HepG2 (cell line): ENCODE data around the gene LST1. TPM values are rescaled to one million over a fixed set of nuclear protein-coding genes. Genes with fewer than 3 reads are reported as not detected.

Experiments
- AGO2 ChIP-seq: fragments of 200-400 bp; formaldehyde crosslinking; optimal IDR thresholded peaks from 2 replicates; pipeline ENCODE3; 2017; ENCODE audit warnings: mild to moderate bottlenecking, low read depth, low read length, moderate library complexity
- ARNT2 ChIP-seq: sonication (generic); formaldehyde crosslinking; IDR thresholded peaks from 2 replicates; pipeline ENCODE4 v1.8.0; 2022; ENCODE audit warnings: mild to moderate bottlenecking, low read depth, missing genetic modification reagents, moderate library complexity
- CENPT ChIP-seq: sonication (generic); formaldehyde crosslinking; IDR thresholded peaks from 2 replicates; pipeline ENCODE4 v1.8.0; 2022; ENCODE audit warnings: low read depth, mild to moderate bottlenecking, moderate library complexity, missing genetic modification reagents
- ESRRA ChIP-seq: sonication (generic); formaldehyde crosslinking; IDR thresholded peaks from 2 replicates; pipeline ENCODE4 v1.5.1; 2020; ENCODE audit warnings: mild to moderate bottlenecking, low read depth, missing genetic modification reagents
- FOXA1 ChIP-seq, 2 experiments: fragments of 450-650 bp in 1 of 2; sonication (generic) in 1 of 2; formaldehyde crosslinking in 1 of 2; IDR thresholded peaks; 2 replicates each; pipeline versions ENCODE4 v1.4.0 to v1.6.1; 2016 to 2020; ENCODE audit warnings: missing genetic modification reagents in 1 of 2
- GPN1 ChIP-seq: sonication (generic); formaldehyde crosslinking; IDR thresholded peaks from 2 replicates; pipeline ENCODE4 v1.5.1; 2020; ENCODE audit warnings: missing genetic modification reagents, borderline replicate concordance
- HMGA1 ChIP-seq: sonication (generic); formaldehyde crosslinking; conservative IDR thresholded peaks from 2 replicates; pipeline ENCODE4 v1.4.0; 2020; ENCODE audit warnings: missing genetic modification reagents
- NFKB2 ChIP-seq: sonication (generic); formaldehyde crosslinking; IDR thresholded peaks from 2 replicates; pipeline ENCODE4 v1.4.0; 2020; ENCODE audit warnings: missing genetic modification reagents, borderline replicate concordance
- PHF8 ChIP-seq: sonication (generic); formaldehyde crosslinking; IDR thresholded peaks from 2 replicates; pipeline ENCODE4 v1.5.0; 2020; ENCODE audit warnings: missing genetic modification reagents
- PLRG1 ChIP-seq: fragments of 450-650 bp; conservative IDR thresholded peaks from 2 replicates; pipeline ENCODE4 v1.6.1; 2016
- SMYD3 ChIP-seq: sonication (generic); formaldehyde crosslinking; IDR thresholded peaks from 2 replicates; pipeline ENCODE4 v1.8.1; 2023; ENCODE audit warnings: mild to moderate bottlenecking, missing genetic modification reagents
- SNAPC2 ChIP-seq: sonication (generic); formaldehyde crosslinking; IDR thresholded peaks from 2 replicates; pipeline ENCODE4 v1.8.1; 2022; ENCODE audit warnings: mild to moderate bottlenecking, missing genetic modification reagents
- STAG1 ChIP-seq: sonication (generic); formaldehyde crosslinking; IDR thresholded peaks from 2 replicates; pipeline ENCODE4 v1.4.0; 2020; ENCODE audit warnings: missing genetic modification reagents
- ZNF232 ChIP-seq: sonication (generic); formaldehyde crosslinking; IDR thresholded peaks from 2 replicates; pipeline ENCODE4 v1.4.0; 2020; ENCODE audit warnings: missing genetic modification reagents, borderline replicate concordance
- ZNF34 ChIP-seq: sonication (generic); formaldehyde crosslinking; IDR thresholded peaks from 2 replicates; pipeline ENCODE4 v1.4.0; 2020; ENCODE audit warnings: mild to moderate bottlenecking, missing genetic modification reagents, borderline replicate concordance
- ZNF530 ChIP-seq: sonication (generic); formaldehyde crosslinking; IDR thresholded peaks from 2 replicates; pipeline ENCODE4 v1.5.0; 2020; ENCODE audit warnings: low read depth, mild to moderate bottlenecking, missing genetic modification reagents
- ZNF572 ChIP-seq: sonication (generic); formaldehyde crosslinking; IDR thresholded peaks from 2 replicates; pipeline ENCODE4 v1.5.1; 2020; ENCODE audit warnings: mild to moderate bottlenecking, missing genetic modification reagents
- ZNF629 ChIP-seq: sonication (generic); formaldehyde crosslinking; conservative IDR thresholded peaks from 2 replicates; pipeline ENCODE4 v1.5.0; 2020; ENCODE audit warnings: missing genetic modification reagents
- ZNF749 ChIP-seq: sonication (generic); formaldehyde crosslinking; IDR thresholded peaks from 2 replicates; pipeline ENCODE4 v1.8.0; 2022; ENCODE audit warnings: mild to moderate bottlenecking, missing genetic modification reagents, moderate library complexity, borderline replicate concordance
- ZNF776 ChIP-seq: sonication (generic); formaldehyde crosslinking; IDR thresholded peaks from 2 replicates; pipeline ENCODE4 v1.4.0; 2020; ENCODE audit warnings: mild to moderate bottlenecking, missing genetic modification reagents
- ZNF883 ChIP-seq: sonication (generic); formaldehyde crosslinking; IDR thresholded peaks from 2 replicates; pipeline ENCODE4 v1.5.1; 2020; ENCODE audit warnings: mild to moderate bottlenecking, missing genetic modification reagents; ENCODE audit errors: not compliant biosample characterization
- polyA plus RNA-seq, 8 experiments: library from polyadenylated mRNA; depleted of rRNA in 3 of 8; stranded (reverse) in 7 of 8; unstranded in 1 of 8; fragments of >200 nt; fragmentation: Illumina TruSeq in 4 of 8; extraction: Trizol in 4 of 8; gene quantifications; 2 replicates each; pipeline versions ENCODE4 v1.2.1 to v1.2.3, GENCODE V29; 2011 to 2016; ENCODE audit warnings: low read depth in 4 of 8, missing spikeins in 1 of 8, mixed read lengths in 1 of 8; ENCODE audit not compliant: insufficient read depth in 1 of 8
- total RNA-seq, 5 experiments: library from RNA; depleted of rRNA; stranded (reverse); fragments of >200 nt; fragmentation: Illumina TruSeq; extraction: Trizol; gene quantifications; 2 replicates each; pipeline ENCODE4 v1.2.3, GENCODE V29; 2016; ENCODE audit warnings: low read depth in 1 of 5
- TF ChIP-seq, protein P1 (sequence below): sonication (generic); formaldehyde crosslinking; IDR thresholded peaks from 2 replicates; pipeline ENCODE4 v1.4.0; 2020; ENCODE audit warnings: missing genetic modification reagents
- TF ChIP-seq, protein P2 (sequence below): sonication (generic); formaldehyde crosslinking; IDR thresholded peaks from 2 replicates; pipeline ENCODE4 v1.4.0; 2020; ENCODE audit warnings: missing genetic modification reagents
- TF ChIP-seq, protein P3 (sequence below): sonication (generic); formaldehyde crosslinking; IDR thresholded peaks from 2 replicates; pipeline ENCODE4 v1.5.1; 2020; ENCODE audit warnings: mild to moderate bottlenecking, moderate library complexity, missing genetic modification reagents

Gene LST1
- total and polyA plus RNA-seq, 2 of the 13 experiments (the other 11 are each of a cell fraction or from before 2014, with no cell fraction given) = not detected

DNA sequence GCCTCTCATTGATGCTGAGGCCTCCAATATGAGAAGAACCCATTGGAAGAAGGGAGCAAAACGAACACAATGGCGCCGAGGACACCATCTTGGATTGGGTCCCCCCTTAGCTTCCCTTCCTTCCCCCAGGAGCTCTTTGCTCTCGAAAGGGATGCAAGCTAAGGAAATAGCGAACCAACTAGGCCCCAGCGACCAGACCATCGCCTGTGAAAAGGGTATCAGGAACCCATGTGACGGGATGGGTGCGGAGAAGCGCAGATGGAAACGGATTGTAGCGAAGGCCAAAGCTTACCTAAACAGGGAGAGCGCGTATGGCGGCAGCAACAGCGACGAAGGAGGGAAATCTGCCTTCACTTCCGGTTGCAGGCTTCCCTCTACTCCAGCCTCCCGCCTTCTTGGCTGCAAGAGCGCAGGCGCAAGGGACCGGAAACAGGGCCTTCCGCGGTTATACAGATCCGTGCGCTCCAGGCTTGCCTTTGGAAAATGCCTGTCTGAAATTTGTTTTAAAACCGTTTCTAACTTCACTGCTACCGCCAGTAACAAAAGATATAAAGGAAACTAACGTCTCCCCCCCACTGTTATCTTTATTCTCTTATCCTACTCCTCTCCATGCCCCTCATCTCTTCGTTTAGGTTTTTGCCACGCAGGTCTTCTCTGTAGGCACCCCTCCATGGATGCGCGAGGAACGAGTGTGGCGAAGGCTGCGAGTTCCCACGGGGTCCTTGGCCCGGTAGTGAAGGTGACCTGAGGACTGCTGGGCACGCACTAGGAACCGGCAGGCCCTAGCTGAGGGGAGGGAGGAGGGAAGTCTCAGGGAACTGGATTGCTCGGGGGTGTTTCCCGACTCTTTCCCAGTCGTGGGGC, 44.2 kb upstream of the LST1 start, which contains the start of gene DDX39B (continued):
- TF ChIP-seq, protein P1, sequence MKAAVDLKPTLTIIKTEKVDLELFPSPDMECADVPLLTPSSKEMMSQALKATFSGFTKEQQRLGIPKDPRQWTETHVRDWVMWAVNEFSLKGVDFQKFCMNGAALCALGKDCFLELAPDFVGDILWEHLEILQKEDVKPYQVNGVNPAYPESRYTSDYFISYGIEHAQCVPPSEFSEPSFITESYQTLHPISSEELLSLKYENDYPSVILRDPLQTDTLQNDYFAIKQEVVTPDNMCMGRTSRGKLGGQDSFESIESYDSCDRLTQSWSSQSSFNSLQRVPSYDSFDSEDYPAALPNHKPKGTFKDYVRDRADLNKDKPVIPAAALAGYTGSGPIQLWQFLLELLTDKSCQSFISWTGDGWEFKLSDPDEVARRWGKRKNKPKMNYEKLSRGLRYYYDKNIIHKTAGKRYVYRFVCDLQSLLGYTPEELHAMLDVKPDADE (CRISPR knock-in tag) = peak; percentile 92
- TF ChIP-seq, protein P2, sequence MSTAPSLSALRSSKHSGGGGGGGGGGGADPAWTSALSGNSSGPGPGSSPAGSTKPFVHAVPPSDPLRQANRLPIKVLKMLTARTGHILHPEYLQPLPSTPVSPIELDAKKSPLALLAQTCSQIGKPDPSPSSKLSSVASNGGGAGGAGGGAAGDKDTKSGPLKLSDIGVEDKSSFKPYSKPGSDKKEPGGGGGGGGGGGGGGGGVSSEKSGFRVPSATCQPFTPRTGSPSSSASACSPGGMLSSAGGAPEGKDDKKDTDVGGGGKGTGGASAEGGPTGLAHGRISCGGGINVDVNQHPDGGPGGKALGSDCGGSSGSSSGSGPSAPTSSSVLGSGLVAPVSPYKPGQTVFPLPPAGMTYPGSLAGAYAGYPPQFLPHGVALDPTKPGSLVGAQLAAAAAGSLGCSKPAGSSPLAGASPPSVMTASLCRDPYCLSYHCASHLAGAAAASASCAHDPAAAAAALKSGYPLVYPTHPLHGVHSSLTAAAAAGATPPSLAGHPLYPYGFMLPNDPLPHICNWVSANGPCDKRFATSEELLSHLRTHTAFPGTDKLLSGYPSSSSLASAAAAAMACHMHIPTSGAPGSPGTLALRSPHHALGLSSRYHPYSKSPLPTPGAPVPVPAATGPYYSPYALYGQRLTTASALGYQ = peak; percentile 86
- TF ChIP-seq PHF8 (peak; percentile 82), PLRG1 (no peak), STAG1 (CRISPR knock-in tag) (no peak), NFKB2 (peak; percentile 94), SMYD3 (peak; percentile 86; the same call in 1 of the 2 replicates), ZNF629 (peak; percentile 7; the same call in 1 of the 2 replicates), ZNF749 (CRISPR knock-in tag) (peak; percentile 26), ZNF34 (peak; percentile 65; the same call in 1 of the 2 replicates), HMGA1 (CRISPR knock-in tag) (no peak), SNAPC2 (CRISPR knock-in tag) (no peak), ZNF572 (no peak; the same call in none of the 2 replicates), ARNT2 (CRISPR knock-in tag) (peak; percentile 90), ESRRA (CRISPR knock-in tag) (peak; percentile 98), GPN1 (CRISPR knock-in tag) (no peak), AGO2 (no peak), ZNF232 (CRISPR knock-in tag) (peak; percentile 76), FOXA1 (IDR thresholded peaks at IDR 0.05) (no peak), FOXA1 (CRISPR knock-in tag; IDR thresholded peaks at IDR 0.05) (no peak), CENPT (peak; percentile 27; the same call in 1 of the 2 replicates), ZNF530 (CRISPR knock-in tag) (no peak), ZNF776 (peak; percentile 72; the same call in 1 of the 2 replicates), ZNF883 (CRISPR knock-in tag) (peak; percentile 89)
- TF ChIP-seq, protein P3, sequence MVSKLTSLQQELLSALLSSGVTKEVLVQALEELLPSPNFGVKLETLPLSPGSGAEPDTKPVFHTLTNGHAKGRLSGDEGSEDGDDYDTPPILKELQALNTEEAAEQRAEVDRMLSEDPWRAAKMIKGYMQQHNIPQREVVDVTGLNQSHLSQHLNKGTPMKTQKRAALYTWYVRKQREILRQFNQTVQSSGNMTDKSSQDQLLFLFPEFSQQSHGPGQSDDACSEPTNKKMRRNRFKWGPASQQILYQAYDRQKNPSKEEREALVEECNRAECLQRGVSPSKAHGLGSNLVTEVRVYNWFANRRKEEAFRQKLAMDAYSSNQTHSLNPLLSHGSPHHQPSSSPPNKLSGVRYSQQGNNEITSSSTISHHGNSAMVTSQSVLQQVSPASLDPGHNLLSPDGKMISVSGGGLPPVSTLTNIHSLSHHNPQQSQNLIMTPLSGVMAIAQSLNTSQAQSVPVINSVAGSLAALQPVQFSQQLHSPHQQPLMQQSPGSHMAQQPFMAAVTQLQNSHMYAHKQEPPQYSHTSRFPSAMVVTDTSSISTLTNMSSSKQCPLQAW (CRISPR knock-in tag) = peak; percentile 47
